ENCODE results near the gene SMG5.

DNA sequence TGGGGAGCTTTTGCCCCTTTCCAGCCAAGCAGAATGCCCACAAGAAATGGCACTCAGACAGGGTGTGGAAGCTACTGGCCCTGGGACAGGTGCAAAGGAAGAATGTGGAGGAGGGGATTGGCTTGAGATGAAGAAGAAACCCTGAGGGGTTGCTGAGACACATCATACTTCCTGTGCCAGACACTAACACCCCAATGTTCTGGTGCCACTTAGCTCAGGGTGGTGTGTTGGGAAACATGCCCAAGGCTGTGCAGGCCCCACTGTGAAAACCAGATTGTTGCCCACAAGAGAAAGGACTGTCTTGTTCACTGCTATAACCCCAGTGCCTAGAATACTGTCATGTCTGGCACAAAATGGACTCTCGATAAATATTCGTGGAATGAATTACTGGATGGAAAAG lies 24.9 kb downstream of the SMG5 start:
- TF ChIP-seq ELF4 (IDR thresholded peaks at IDR 0.05): no peak
- TF ChIP-seq FOXK2 (IDR thresholded peaks at IDR 0.05): no peak
- no peak for TF ChIP-seq FOXM1 (IDR thresholded peaks at IDR 0.05; ENCODE audit: borderline replicate concordance)
- TF ChIP-seq LEF1 (IDR thresholded peaks at IDR 0.05; ENCODE audit: borderline replicate concordance): no peak
- TF ChIP-seq SUZ12 (IDR thresholded peaks at IDR 0.05): no peak
- no peak for TF ChIP-seq ARNT (IDR thresholded peaks at IDR 0.05)
- no peak for TF ChIP-seq FOXA1 (IDR thresholded peaks at IDR 0.05)
- TF ChIP-seq ZNF384 (IDR thresholded peaks at IDR 0.05): no peak
- TF ChIP-seq HDGF (IDR thresholded peaks at IDR 0.05; ENCODE audit: borderline replicate concordance): no peak
- TF ChIP-seq SP1 (IDR thresholded peaks at IDR 0.05): no peak
- TF ChIP-seq BHLHE40 (IDR thresholded peaks at IDR 0.05; ENCODE audit: borderline replicate concordance): no peak
- TF ChIP-seq TARDBP (IDR thresholded peaks at IDR 0.05): no peak

All from HEK293T (cell line).